ENCODE results near the gene AFAP1L2. TPM values are rescaled to one million over a fixed set of nuclear protein-coding genes. Genes with fewer than 3 reads are reported as not detected.

AFAP1L2 gene
- total RNA-seq, 2 experiments from 2014 or later, result 2.3 to 8.6 TPM

- H3K4me3 ChIP-seq (ENCODE audit: low read depth, low read length, poor library complexity, severe bottlenecking), result no peak overlapping the region
- H3K4me1 ChIP-seq (ENCODE audit: insufficient read depth, low read length, poor library complexity, severe bottlenecking), result no peaks in the 10 kb centered on the region
- no peaks in the 10 kb centered on the region for H3K79me2 ChIP-seq (ENCODE audit: insufficient read depth, low read depth, low read length)
- DNase-seq (ENCODE audit: low spot score), result no peak
- H3K27ac ChIP-seq (ENCODE audit: low read depth, low read length, poor library complexity, severe bottlenecking), result no peak overlapping the region
- H3K4me2 ChIP-seq (ENCODE audit: low read length), result no peak overlapping the region
- no peak overlapping the region for H2AFZ ChIP-seq (ENCODE audit: low read length)
- H3K9me3 ChIP-seq (ENCODE audit: low read length), result no peaks in the 10 kb centered on the region
- H4K20me1 ChIP-seq (ENCODE audit: insufficient read depth, low read length), result no peaks in the 10 kb centered on the region
- intact Hi-C loops (cut with micrococcal nuclease; ENCODE audit: unreplicated experiment), result no loop called here
- ChIA-PET CTCF (ENCODE audit: unreplicated experiment) (no interaction called here), POLR2A (no interaction called here)
- BruUV-seq (replicated peaks), result no TSS peak
- no peaks in the 10 kb centered on the region for H3K9me2 ChIP-seq (ENCODE audit: insufficient read depth, low read length)
- TF ChIP-seq EZH2phosphoT487 (IDR thresholded peaks at IDR 0.05; ENCODE audit: borderline replicate concordance, low read depth, low read length) (no peak), CTCF (conservative IDR thresholded peaks at IDR 0.05; ENCODE audit: low read length) (no peak)
- no peaks in the 10 kb centered on the region for H3K36me3 ChIP-seq (ENCODE audit: insufficient read depth, low read length)
These were observed 8.8 kb downstream of the AFAP1L2 start for GRCh38 chr10:114395366-114396022.

GRCh38 chr10:114394531-114394930 lies 9.8 kb downstream of the AFAP1L2 start:
- H3K27ac ChIP-seq (ENCODE audit: low read depth, low read length, poor library complexity, severe bottlenecking), result no peak overlapping the region
- H3K9me3 ChIP-seq (ENCODE audit: low read length), result no peaks in the 10 kb centered on the region
- CTCF ChIA-PET (ENCODE audit: unreplicated experiment), result no interaction called here
- BruUV-seq (replicated peaks), result no TSS peak
- H3K9me2 ChIP-seq (ENCODE audit: insufficient read depth, low read length), result no peaks in the 10 kb centered on the region
- POLR2A ChIA-PET, result no interaction called here
- H2AFZ ChIP-seq (ENCODE audit: low read length), result no peak overlapping the region
- no peak for DNase-seq (ENCODE audit: low spot score)
- no peaks in the 10 kb centered on the region for H3K4me1 ChIP-seq (ENCODE audit: insufficient read depth, low read length, poor library complexity, severe bottlenecking)
- no peaks in the 10 kb centered on the region for H3K36me3 ChIP-seq (ENCODE audit: insufficient read depth, low read length)
- H3K79me2 ChIP-seq (ENCODE audit: insufficient read depth, low read depth, low read length), result no peaks in the 10 kb centered on the region
- no peaks in the 10 kb centered on the region for H4K20me1 ChIP-seq (ENCODE audit: insufficient read depth, low read length)
- TF ChIP-seq EZH2phosphoT487 (IDR thresholded peaks at IDR 0.05; ENCODE audit: borderline replicate concordance, low read depth, low read length) (no peak), CTCF (conservative IDR thresholded peaks at IDR 0.05; ENCODE audit: low read length) (no peak)
- H3K4me2 ChIP-seq (ENCODE audit: low read length), result no peak overlapping the region
- no peak overlapping the region for H3K4me3 ChIP-seq (ENCODE audit: low read depth, low read length, poor library complexity, severe bottlenecking)
- intact Hi-C loops (cut with micrococcal nuclease; ENCODE audit: unreplicated experiment), result loop anchor here (5.0 kb wide), 1 partner anchor 92 kb away; no protein-coding TSS in a partner anchor

GRCh38 chr10:114393886-114394285 lies 10.4 kb downstream of the AFAP1L2 start:
- Histone ChIP-seq H3K36me3 (ENCODE audit: insufficient read depth, low read length) (no peaks in the 10 kb centered on the region), H3K4me1 (ENCODE audit: insufficient read depth, low read length, poor library complexity, severe bottlenecking) (no peaks in the 10 kb centered on the region), H3K9me3 (ENCODE audit: low read length) (no peaks in the 10 kb centered on the region), H4K20me1 (ENCODE audit: insufficient read depth, low read length) (no peaks in the 10 kb centered on the region), H3K27ac (ENCODE audit: low read depth, low read length, poor library complexity, severe bottlenecking) (no peak overlapping the region), H3K4me2 (ENCODE audit: low read length) (no peak overlapping the region), H3K9me2 (ENCODE audit: insufficient read depth, low read length) (no peaks in the 10 kb centered on the region), H2AFZ (ENCODE audit: low read length) (no peak overlapping the region), H3K4me3 (ENCODE audit: low read depth, low read length, poor library complexity, severe bottlenecking) (no peak overlapping the region), H3K79me2 (ENCODE audit: insufficient read depth, low read depth, low read length) (no peaks in the 10 kb centered on the region)
- TF ChIP-seq EZH2phosphoT487 (IDR thresholded peaks at IDR 0.05; ENCODE audit: borderline replicate concordance, low read depth, low read length) (no peak), CTCF (conservative IDR thresholded peaks at IDR 0.05; ENCODE audit: low read length) (no peak)
- BruUV-seq (replicated peaks), result no TSS peak
- DNase-seq (ENCODE audit: low spot score), result no peak
- intact Hi-C loops (cut with micrococcal nuclease; ENCODE audit: unreplicated experiment), result loop anchor here (5.0 kb wide), 1 partner anchor 92 kb away; no protein-coding TSS in a partner anchor
- ChIA-PET CTCF (ENCODE audit: unreplicated experiment) (no interaction called here), POLR2A (no interaction called here)
